NB4 (cell line): ENCODE results near the gene NTM.

Experiments used
- TF ChIP-seq, protein P1 (sequence below): IDR thresholded peaks from one replicate; pipeline ENCODE4 v1.5.1; 2012; ENCODE audit warnings: low read depth, low read length
- TF ChIP-seq, protein P2 (sequence below): IDR thresholded peaks from 2 replicates; pipeline ENCODE4 v1.6.1; 2011; ENCODE audit warnings: low read depth, low read length

DNA sequence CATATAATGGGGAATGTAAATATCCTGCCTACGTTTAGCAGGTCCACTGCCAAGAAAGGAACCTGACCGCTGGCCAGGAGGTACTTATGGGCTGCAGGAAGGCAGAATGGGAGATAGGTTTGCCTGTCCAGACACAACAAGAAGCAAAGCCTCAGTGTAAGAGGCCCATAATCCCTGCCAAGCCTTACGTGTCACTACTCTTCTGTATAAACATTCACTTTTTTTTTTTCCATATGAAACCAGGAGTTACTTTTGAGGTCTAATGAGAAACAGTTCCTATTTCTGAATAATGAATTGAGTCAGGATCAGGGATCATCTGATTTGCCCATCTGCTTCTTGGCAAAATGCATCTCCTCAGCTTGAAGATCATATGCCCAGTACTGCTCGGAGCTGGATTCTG is 230.2 kb downstream of the NTM start:
- TF ChIP-seq, protein P1, sequence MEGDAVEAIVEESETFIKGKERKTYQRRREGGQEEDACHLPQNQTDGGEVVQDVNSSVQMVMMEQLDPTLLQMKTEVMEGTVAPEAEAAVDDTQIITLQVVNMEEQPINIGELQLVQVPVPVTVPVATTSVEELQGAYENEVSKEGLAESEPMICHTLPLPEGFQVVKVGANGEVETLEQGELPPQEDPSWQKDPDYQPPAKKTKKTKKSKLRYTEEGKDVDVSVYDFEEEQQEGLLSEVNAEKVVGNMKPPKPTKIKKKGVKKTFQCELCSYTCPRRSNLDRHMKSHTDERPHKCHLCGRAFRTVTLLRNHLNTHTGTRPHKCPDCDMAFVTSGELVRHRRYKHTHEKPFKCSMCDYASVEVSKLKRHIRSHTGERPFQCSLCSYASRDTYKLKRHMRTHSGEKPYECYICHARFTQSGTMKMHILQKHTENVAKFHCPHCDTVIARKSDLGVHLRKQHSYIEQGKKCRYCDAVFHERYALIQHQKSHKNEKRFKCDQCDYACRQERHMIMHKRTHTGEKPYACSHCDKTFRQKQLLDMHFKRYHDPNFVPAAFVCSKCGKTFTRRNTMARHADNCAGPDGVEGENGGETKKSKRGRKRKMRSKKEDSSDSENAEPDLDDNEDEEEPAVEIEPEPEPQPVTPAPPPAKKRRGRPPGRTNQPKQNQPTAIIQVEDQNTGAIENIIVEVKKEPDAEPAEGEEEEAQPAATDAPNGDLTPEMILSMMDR, result no peak
- TF ChIP-seq, protein P2, sequence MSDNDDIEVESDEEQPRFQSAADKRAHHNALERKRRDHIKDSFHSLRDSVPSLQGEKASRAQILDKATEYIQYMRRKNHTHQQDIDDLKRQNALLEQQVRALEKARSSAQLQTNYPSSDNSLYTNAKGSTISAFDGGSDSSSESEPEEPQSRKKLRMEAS, result no peak
